Cardiac septum (tissue), 1 donor: ENCODE results near the gene ROPN1L. TPM values are rescaled to one million over a fixed set of nuclear protein-coding genes. Genes with fewer than 3 reads are reported as not detected.

Experiments used
- microRNA-seq: library from miRNA; unstranded; fragments of <30 nt; microRNA quantifications from one replicate; pipeline ENCODE4 v1.2.0, GENCODE V29; 2020
- total RNA-seq: library from RNA; stranded (reverse); fragmentation: NEBNext Ultra II Directional; extraction: Animal tissue kit (Norgen Biotek cat#: 25700); gene quantifications from one replicate; pipeline ENCODE4 v1.2.1, GENCODE V29; 2021
- donor health status: DM: no; HTN: no; CAD: no.

ROPN1L gene
- total RNA-seq, 1 donor from 2014 or later: 0.43 TPM

Small RNA genes within 50 kb of the gene (microRNA-seq; reads per million reads assigned to microRNA genes)
- gene MIR6131: not detected

Other genes with a start within 250 kb of the ROPN1L start
- 17.2 TPM for gene ATPSCKMT, start 192.0 kb upstream of the ROPN1L start, total RNA-seq
- 102 TPM for gene CCT5, start 191.6 kb upstream of the ROPN1L start, total RNA-seq
- gene CMBL, start 134.0 kb upstream of the ROPN1L start, total RNA-seq: 31.2 TPM
- gene MARCHF6, start 88.2 kb upstream of the ROPN1L start, total RNA-seq: 142 TPM
- 15.2 TPM for gene ANKRD33B, start 122.2 kb downstream of the ROPN1L start, total RNA-seq